Loucy (cell line): ENCODE data around the gene MACROD2.

Experiments used
- CTCF ChIP-seq: fragments of 200-600 bp; sonication (generic); conservative IDR thresholded peaks from 2 replicates; pipeline ENCODE4 v1.5.1; 2014; ENCODE audit warnings: mild to moderate bottlenecking, antibody characterized with exemption, low read length
- EZH2phosphoT487 ChIP-seq: fragments of 200-600 bp; IDR thresholded peaks from 2 replicates; pipeline ENCODE4 v1.6.1; 2018; ENCODE audit warnings: antibody characterized with exemption, mild to moderate bottlenecking, moderate library complexity, borderline replicate concordance

GRCh38 chr20:15818651-15819071, 1823.3 kb downstream of the MACROD2 start:
- TF ChIP-seq CTCF = no peak
- TF ChIP-seq EZH2phosphoT487 = no peak
